Stimulated activated CD4-positive, alpha-beta T cell treated with anti-CD3 and anti-CD28 coated beads, Interleukin-12 subunit alpha, Interleukin-12 subunit beta, amount 100 ng/mL, for 24 hours (primary cell): ENCODE data around the gene GPR27.

ENCODE experiments used
- DNase-seq, 2 experiments: peaks; one replicate each; pipeline ENCODE4 v3.0.0-alpha.2; 2020; ENCODE audit warnings: low read depth in 2 of 2

The GPR27 gene

GRCh38 chr3:71753701-71754609 lies at the start of gene GPR27:
Gene GPR27, plus strand, starts transcription at chr3:71753855. Its CDS starts 195 bp downstream, at chr3:71754050.
- peak in 1 of 2 experiments; percentile 15 for DNase-seq

GRCh38 chr3:71704915-71705314 lies 48.7 kb upstream of the GPR27 start:
- DNase-seq = no peak

GRCh38 chr3:71705681-71706080 lies 48.0 kb upstream of the GPR27 start:
- no peak for DNase-seq

DNA sequence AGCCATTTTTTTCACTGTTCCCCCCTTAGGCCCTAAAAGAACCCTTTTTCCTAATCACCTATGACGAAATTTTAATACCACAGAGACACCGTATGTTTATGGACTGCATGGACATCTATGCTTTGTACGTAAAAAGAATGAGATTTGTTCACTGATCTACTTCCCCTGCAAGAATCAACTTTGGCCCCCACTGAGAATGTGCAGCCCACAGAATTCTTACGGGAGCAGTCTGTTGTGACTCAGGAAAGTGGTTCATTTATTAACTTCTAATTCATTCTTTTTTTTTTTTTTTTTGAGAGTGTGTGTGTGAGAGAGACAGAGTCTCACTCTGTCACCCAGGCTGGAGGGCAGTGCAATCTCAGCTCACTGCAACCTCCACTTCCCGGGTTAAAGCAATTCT lies 46.1 kb upstream of the GPR27 start:
- no peak for DNase-seq

- DNase-seq = no peak
Observed at GRCh38 chr3:71708476-71709105, 45.1 kb upstream of the GPR27 start.

- no peak for DNase-seq
Observed at GRCh38 chr3:71709908-71710511, 43.6 kb upstream of the GPR27 start.

DNA sequence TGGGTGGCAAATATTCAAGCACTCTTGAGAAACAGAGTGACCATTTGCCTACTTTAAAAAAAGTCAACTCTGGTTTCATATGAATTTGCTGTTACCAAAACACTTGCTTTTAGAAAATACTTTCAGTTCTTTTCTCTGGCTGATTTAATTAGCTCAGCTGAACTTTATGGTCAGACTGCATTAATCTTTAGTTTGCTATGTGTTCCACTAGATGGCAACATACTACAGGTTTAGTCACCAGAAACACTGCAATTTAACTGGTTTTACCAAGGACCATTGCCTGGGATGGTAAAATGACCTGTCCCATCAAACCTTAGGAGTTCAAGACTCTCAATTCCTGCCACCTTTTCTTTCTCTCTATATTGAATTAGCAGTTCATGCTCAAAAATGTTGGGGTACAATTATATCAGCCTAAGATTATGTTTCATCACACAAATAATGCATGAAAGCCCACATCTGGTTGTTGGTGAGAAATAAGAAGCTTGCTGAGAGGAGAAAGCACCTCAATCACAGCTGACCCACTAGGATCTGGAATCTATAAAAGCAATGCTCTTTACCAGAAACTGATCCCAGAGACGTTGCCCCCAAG lies 42.7 kb upstream of the GPR27 start:
- DNase-seq = no peak

DNA sequence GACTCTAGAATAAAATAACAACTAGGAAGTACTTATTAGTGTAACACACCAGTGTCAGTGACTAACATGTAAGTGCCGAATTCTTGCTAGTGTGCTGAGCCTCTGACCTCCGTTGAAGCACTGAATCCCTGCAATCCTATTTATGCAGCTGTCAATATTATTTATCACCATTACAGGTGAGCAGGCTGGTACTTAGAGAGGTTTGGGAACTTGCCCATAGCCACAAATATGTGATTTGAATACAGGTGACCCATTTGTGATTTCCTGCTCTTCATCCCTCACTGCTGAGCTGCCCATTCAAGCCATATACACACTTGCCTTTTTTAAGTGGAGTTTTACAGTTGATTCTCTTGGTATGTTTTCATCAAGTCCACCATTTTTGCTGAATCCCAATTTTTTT lies 40.6 kb upstream of the GPR27 start:
- DNase-seq = no peak

DNA sequence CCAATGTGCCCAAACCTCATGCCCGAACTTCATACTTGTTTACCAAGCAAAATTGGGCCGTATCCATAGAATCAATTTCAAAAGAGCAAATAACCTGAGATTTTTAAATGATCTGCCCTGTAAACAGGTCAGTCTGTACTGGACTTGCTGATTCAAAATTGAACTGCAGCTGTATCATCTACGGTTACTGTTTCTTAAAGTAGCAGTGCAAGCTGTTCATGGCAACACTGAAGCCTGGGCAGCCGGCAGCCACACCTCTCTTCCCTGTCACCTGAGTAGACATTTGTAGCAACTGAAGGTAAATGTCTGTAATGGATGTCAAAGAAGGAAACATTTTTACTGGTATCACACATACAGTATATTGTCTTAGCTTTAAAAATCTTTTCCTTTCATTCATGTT lies 39.1 kb upstream of the GPR27 start:
- DNase-seq = no peak

DNA sequence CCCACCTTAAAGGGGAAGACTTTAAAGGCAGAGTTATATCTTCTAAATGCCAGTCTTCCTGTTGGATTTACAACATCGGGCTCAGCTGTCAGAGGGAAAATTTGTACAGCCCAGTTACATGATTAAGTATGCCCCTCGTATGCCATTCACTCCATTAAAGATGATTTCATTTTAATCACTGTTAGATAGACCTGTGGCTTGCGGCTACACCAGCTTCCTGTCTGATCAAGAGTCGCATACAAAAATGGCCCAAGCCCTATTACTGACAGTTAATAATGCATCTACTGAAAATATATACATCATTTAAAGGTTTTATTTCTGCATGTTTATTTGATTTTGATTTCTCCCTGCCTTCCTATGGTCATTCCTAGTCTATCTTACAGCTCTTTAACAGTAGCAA lies 35.6 kb upstream of the GPR27 start:
- DNase-seq = no peak

DNA sequence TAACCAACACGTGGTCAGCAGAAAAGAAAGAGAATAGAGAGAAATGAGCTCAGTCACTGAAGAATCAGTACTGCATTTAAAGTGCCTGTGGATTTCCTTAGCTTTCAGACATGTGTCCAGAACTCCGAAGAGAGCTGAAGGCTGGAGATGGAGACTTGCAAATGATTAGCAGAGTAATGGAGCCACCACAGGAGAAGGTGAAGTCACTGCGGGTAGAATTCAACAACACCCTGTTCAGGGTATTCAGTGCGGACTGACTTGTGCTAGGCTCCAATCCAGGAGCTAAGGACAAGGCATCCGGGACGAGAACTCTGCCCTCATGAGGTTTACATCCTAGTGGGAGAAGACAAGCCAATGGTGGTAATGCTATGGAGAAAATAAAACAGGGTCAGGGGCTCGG lies 32.7 kb upstream of the GPR27 start:
- no peak for DNase-seq

DNA sequence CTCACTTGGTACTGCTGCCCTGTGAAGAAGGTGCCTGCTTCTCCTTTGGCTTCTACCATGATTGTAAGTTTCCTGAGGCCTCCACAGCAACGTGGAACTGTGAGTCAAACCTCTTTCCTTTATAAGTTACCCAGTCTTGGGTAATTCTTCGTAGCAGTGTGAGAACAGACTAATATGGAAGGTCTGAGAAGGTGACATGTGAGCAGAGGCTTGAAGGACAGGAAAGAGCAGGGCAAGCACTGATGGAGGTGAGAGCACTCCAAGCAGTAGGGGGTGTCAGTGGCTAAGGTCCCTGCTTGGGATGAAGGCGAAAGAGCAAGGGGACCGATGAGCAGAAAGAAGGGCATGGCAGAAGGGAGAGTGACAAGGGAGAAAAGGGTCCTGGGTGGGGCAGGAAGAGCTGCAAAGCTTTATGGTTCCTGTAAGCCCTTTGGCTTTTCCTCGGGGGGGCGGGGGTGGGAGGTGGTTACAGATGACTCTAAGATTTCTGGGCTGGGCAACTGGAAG lies 32.0 kb upstream of the GPR27 start:
- DNase-seq = no peak

DNA sequence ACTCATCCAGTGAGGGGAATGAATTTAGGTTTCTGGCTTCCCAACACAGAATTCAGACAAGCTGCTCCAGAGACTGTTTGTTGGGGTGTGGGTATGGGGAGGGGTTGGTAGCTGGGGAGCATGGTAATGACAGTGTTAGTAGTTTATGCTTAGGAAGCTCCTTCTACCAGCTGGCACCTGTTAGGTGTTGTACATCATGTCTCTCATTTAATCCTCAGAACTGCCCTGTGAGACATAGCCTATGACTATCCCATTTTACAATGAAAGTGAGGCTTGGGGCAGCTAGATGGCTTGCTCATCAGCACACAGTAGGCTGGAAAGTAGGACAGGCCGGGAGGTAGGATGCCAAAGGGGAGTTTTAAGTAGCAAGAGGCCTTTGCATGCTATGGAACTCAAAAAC lies 31.0 kb upstream of the GPR27 start:
- DNase-seq = no peak

DNA sequence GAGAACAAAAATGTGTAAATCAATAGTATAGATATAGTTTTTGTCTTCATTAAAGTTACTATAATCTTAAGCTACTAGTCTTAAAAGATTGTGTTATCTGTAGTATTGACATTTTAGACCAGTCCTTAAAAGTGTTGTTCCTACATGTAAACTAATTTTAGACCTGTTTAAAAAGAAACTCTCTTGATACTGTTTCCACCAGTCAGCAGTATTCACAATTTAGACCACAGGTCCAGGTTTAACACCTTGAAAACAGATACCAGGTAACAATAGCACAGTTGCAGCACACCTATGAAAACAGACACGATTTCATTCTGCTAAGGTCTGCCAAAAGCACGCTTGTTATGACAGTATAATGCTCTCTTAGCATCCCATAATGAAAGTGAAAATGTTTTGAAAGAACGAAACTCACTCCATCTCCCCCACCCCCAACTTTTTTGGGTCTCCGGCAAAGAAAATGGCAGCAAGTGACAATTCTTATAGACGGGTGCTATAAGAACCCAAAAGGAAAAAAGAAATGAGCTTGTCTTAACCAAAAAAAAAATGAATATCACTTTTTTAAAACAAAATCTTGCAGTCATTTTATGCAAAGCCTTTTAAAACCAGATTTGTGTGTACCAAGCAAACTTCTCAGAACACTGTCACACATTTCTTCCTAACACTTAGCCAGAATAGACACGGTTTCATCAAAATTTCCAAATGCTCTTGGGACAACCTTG lies 30.0 kb upstream of the GPR27 start:
- DNase-seq = peak in 1 of 2 experiments; percentile 33

- DNase-seq = no peak
Observed at GRCh38 chr3:71724171-71724453, 29.5 kb upstream of the GPR27 start.

DNA sequence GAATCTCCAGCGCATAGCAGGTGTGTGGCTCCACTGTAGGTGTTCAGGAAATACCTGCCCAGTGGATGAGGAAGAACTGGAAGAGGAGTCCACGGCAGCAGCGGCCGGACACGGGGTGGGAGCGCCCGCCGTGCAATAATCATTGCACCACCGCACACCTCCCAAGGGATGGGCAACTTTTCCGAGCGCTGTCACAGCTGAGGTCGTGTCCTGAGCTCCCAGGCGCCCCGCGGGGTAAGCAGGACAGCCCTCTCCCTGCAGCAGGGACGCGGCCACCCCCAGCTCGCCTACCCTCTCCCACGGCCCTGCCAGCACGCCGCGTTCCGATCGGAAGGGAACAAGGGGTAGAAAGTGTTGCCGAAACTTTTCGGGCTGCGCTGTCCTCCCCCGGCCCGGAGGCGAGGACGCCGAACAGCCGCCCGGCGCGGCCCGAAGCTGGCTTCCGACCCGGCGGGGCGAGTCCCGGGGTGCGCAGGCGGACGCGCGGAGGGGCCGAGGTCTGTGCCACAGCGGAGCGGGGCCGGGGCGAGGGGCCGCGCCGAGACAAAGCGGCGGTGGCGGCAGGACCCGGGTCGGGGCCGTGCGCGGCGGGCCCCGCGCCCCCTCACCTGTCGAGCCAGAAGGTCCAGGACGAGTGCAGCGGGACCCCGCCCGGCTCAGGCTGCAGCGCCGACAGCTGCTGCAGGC lies 28.9 kb upstream of the GPR27 start:
- DNase-seq = peak in 1 of 2 experiments; percentile 35

DNA sequence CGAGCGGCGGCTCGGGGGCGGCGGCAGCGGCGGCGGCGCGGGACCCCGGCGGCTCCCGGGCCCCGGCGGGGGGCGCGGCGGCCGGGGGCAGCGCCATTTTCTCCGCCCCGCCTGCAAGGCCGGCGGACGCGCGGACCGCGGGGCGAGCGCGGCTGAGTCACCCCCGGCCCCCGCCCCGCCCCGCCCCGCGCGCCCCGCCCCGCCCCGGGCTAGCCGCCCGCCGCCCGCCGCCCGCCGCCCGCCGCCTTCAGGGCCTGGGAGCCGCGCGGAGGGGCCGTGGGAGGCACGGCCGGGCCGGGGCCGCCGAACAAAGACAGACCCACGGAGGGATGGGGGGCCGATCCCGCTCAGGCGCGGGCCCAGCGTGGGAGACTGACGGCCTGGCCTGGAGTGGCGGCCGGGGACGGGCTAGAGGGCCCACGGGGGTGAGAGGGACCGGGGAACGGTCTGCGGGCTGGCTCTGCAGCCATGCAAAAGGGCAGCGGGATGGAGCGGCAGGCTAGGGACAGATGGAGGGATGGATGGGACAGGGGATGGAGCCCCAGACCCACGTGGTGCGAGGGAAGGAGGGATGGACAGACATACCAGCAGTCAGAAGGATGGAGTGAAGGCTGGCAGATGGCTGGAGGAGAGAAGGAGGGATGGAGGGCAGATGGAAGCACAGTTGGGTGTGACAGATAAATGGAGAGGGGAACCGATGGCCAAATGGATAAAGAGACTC lies 28.2 kb upstream of the GPR27 start, which contains the start of gene EIF4E3:
Gene EIF4E3 (minus strand): TSS at position 132 of the 721 bp plus-strand sequence. CDS start 35 bp downstream, at position 97.
- DNase-seq = peak in 1 of 2 experiments; percentile 21

DNA sequence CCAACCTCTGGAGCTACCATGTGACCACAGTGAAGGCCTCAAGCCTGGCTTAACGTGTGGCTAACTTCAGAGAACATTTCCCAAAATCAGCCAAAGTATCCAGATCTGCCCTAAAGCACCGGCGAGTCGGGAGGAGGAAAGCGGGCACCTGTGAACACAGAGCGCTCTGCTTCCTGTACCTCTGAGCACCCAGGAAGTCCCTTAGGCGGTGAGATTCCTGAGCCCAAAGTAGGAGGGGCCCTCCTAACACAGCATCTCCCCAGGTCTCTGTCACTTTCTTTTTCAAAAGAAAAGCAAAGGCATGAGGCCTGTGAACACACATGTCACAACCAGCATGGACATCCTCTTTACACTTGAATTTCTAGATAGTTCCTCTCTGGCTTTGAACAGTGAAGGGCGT lies 27.5 kb upstream of the GPR27 start:
- no peak for DNase-seq

GRCh38 chr3:71728632-71729342 lies 24.9 kb upstream of the GPR27 start:
- DNase-seq = no peak

DNA sequence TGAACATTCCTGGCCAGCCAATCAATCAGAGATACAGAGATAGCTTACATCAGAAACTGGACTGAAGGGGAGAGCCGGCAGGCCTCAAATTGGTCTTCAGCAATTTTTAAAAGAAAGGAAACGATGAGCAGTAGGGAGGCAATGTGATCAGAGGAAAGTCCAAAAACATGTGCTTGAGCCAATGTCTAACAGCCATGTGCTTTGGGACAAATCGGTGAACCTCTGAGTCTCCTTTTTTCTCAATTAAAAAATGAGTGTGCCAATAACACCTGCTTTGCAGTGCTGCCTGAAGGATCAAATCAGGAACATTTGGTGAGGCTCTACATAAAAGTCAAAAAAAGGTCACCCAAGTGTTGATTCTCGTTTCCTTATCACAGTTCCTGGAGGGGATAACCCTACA lies 21.0 kb upstream of the GPR27 start:
- no peak for DNase-seq
